ENCODE measurements around the gene GIT2. TPM values are rescaled to one million over a fixed set of nuclear protein-coding genes. Genes with fewer than 3 reads are reported as not detected.

Gene GIT2
- total and polyA plus RNA-seq, 2 of the 13 experiments (the other 11 are each of a cell fraction or from before 2014, with no cell fraction given), result 18.4 to 19.8 TPM

- TF ChIP-seq, protein P1, sequence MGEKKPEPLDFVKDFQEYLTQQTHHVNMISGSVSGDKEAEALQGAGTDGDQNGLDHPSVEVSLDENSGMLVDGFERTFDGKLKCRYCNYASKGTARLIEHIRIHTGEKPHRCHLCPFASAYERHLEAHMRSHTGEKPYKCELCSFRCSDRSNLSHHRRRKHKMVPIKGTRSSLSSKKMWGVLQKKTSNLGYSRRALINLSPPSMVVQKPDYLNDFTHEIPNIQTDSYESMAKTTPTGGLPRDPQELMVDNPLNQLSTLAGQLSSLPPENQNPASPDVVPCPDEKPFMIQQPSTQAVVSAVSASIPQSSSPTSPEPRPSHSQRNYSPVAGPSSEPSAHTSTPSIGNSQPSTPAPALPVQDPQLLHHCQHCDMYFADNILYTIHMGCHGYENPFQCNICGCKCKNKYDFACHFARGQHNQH (CRISPR knock-in tag; IDR thresholded peaks at IDR 0.05), result peak; percentile 59
- TF ChIP-seq KLF15 (CRISPR knock-in tag; IDR thresholded peaks at IDR 0.05; ENCODE audit: borderline replicate concordance), result no peak
- no peak for TF ChIP-seq FOSL1 (CRISPR knock-in tag; IDR thresholded peaks at IDR 0.05; ENCODE audit: borderline replicate concordance)
- no peak for TF ChIP-seq ZNF17 (CRISPR knock-in tag; IDR thresholded peaks at IDR 0.05)
- no peak; the same call in 1 of the 2 replicates for TF ChIP-seq HBP1 (CRISPR knock-in tag; IDR thresholded peaks at IDR 0.05; ENCODE audit: low read depth)
- peak; percentile 93 for TF ChIP-seq KAT8 (CRISPR knock-in tag; IDR thresholded peaks at IDR 0.05)
- TF ChIP-seq PITX1 (CRISPR knock-in tag; IDR thresholded peaks at IDR 0.05), result no peak; the same call in 1 of the 2 replicates
- TF ChIP-seq ZNF33A (CRISPR knock-in tag; IDR thresholded peaks at IDR 0.05; ENCODE audit: borderline replicate concordance), result no peak
- no peak; the same call in none of the 2 replicates for TF ChIP-seq TGIF2 (CRISPR knock-in tag; IDR thresholded peaks at IDR 0.05)
- TF ChIP-seq ZNF263 (CRISPR knock-in tag; IDR thresholded peaks at IDR 0.05), result no peak
- TF ChIP-seq SMC3 (IDR thresholded peaks at IDR 0.05; ENCODE audit: low read length), result no peak; the same call in 1 of the 2 replicates
- no peak for TF ChIP-seq ZNF879 (CRISPR knock-in tag; IDR thresholded peaks at IDR 0.05)
- TF ChIP-seq ZKSCAN8 (CRISPR knock-in tag; IDR thresholded peaks at IDR 0.05; ENCODE audit: borderline replicate concordance), result no peak
- no peak; the same call in 1 of the 2 replicates for TF ChIP-seq MTF2 (CRISPR knock-in tag; IDR thresholded peaks at IDR 0.05; ENCODE audit: borderline replicate concordance)
- no peak for TF ChIP-seq ZBTB49 (CRISPR knock-in tag; IDR thresholded peaks at IDR 0.05; ENCODE audit: borderline replicate concordance)
- TF ChIP-seq, protein P2, sequence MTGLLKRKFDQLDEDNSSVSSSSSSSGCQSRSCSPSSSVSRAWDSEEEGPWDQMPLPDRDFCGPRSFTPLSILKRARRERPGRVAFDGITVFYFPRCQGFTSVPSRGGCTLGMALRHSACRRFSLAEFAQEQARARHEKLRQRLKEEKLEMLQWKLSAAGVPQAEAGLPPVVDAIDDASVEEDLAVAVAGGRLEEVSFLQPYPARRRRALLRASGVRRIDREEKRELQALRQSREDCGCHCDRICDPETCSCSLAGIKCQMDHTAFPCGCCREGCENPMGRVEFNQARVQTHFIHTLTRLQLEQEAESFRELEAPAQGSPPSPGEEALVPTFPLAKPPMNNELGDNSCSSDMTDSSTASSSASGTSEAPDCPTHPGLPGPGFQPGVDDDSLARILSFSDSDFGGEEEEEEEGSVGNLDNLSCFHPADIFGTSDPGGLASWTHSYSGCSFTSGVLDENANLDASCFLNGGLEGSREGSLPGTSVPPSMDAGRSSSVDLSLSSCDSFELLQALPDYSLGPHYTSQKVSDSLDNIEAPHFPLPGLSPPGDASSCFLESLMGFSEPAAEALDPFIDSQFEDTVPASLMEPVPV (CRISPR knock-in tag; IDR thresholded peaks at IDR 0.05), result peak; percentile 60; the same call in 1 of the 2 replicates
- TF ChIP-seq CHD4 (IDR thresholded peaks at IDR 0.05; ENCODE audit: borderline replicate concordance, low read length), result no peak
- TF ChIP-seq JUND (CRISPR knock-in tag; IDR thresholded peaks at IDR 0.05), result no peak
- TF ChIP-seq GPN1 (CRISPR knock-in tag; IDR thresholded peaks at IDR 0.05; ENCODE audit: borderline replicate concordance), result no peak
- no peak for TF ChIP-seq EED (CRISPR knock-in tag; IDR thresholded peaks at IDR 0.05)
- TF ChIP-seq, protein P3, sequence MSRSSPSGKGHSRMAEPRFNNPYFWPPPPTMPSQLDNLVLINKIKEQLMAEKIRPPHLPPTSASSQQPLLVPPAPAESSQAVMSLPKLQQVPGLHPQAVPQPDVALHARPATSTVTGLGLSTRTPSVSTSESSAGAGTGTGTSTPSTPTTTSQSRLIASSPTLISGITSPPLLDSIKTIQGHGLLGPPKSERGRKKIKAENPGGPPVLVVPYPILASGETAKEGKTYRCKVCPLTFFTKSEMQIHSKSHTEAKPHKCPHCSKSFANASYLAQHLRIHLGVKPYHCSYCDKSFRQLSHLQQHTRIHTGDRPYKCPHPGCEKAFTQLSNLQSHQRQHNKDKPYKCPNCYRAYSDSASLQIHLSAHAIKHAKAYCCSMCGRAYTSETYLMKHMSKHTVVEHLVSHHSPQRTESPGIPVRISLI (CRISPR knock-in tag; IDR thresholded peaks at IDR 0.05; ENCODE audit: borderline replicate concordance), result 0 out of 2 replicates have a peak, but pooled peaks have one; percentile 5
- no peak for TF ChIP-seq PPARG (CRISPR knock-in tag; conservative IDR thresholded peaks at IDR 0.05)
These were observed at the start of gene GIT2 (continued) for GRCh38 chr12:109995686-109996482.

All from HepG2 (cell line).